PC-3 (cell line): ENCODE measurements around the gene CA6.
"Not testable (repeated sequence)": the region's sequence is repeated elsewhere in the genome, so short reads cannot be mapped to it uniquely, and the experiment has no call there.

Experiments
- EZH2 ChIP-seq: fragments of 300-600 bp; sonication (generic); IDR thresholded peaks from one replicate; pipeline ENCODE4 v1.6.1; 2017; ENCODE audit warnings: antibody characterized with exemption, mild to moderate bottlenecking, low read length; ENCODE audit not compliant: unreplicated experiment
- EZH2phosphoT487 ChIP-seq: fragments of 300-600 bp; sonication (generic); IDR thresholded peaks from 2 replicates; pipeline ENCODE4 v1.6.1; 2018; ENCODE audit warnings: mild to moderate bottlenecking, antibody characterized with exemption, low read length, borderline replicate concordance
- TF ChIP-seq, protein P1 (sequence below): fragments of 300-600 bp; sonication (generic); conservative IDR thresholded peaks from 2 replicates; pipeline ENCODE4 v1.5.1; 2017; ENCODE audit warnings: antibody characterized with exemption, low read depth, mild to moderate bottlenecking, low read length

DNA sequence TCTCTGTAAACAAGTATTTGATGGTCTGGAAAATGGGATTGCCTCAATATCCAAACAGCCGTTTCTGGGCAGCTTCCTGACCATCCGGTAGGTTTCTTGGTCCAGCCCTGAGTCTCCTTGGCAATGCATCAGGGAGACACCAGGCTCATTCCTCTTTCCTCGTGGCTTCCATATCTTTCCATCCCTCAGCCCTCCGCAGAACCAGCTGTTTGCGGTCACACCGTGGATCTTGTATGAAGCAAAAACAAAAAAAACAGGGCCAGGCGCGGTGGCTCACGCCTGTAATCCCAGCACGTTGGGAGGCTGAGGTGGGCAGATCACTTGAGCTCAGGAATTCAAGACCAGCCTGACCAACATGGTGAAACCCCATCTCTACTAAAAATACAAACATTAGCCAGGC, 28.1 kb upstream of the CA6 start:
- TF ChIP-seq, protein P1, sequence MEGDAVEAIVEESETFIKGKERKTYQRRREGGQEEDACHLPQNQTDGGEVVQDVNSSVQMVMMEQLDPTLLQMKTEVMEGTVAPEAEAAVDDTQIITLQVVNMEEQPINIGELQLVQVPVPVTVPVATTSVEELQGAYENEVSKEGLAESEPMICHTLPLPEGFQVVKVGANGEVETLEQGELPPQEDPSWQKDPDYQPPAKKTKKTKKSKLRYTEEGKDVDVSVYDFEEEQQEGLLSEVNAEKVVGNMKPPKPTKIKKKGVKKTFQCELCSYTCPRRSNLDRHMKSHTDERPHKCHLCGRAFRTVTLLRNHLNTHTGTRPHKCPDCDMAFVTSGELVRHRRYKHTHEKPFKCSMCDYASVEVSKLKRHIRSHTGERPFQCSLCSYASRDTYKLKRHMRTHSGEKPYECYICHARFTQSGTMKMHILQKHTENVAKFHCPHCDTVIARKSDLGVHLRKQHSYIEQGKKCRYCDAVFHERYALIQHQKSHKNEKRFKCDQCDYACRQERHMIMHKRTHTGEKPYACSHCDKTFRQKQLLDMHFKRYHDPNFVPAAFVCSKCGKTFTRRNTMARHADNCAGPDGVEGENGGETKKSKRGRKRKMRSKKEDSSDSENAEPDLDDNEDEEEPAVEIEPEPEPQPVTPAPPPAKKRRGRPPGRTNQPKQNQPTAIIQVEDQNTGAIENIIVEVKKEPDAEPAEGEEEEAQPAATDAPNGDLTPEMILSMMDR: not testable (repeated sequence)
- TF ChIP-seq EZH2phosphoT487, EZH2: not testable (repeated sequence)
